ENCODE measurements around the gene MYPN. TPM values are rescaled to one million over a fixed set of nuclear protein-coding genes. Genes with fewer than 3 reads are reported as not detected.

The MYPN gene
- total RNA-seq, 1 experiment from 2014 or later = 6.0 TPM

- Histone ChIP-seq H3K9me2 (replicated peaks; ENCODE audit: low read length) (no peaks in the 10 kb centered on the region), H3K79me2 (ENCODE audit: low read length) (no peaks in the 10 kb centered on the region), H3K9me3 (ENCODE audit: low read length) (no peaks in the 10 kb centered on the region), H3K36me3 (ENCODE audit: low read depth, low read length) (no peaks in the 10 kb centered on the region), H3K27me3 (ENCODE audit: low read length) (no peaks in the 10 kb centered on the region), H3K4me3 (ENCODE audit: low read length) (no peak overlapping the region), H3K4me2 (ENCODE audit: low read length) (no peak overlapping the region), H3K9ac (ENCODE audit: low read length) (no peak overlapping the region), H2AFZ (ENCODE audit: low read length) (no peak overlapping the region), H4K20me1 (ENCODE audit: low read length) (no peaks in the 10 kb centered on the region), H3K4me1 (ENCODE audit: insufficient read depth, low read length) (no peaks in the 10 kb centered on the region), H3F3A (ENCODE audit: low read length, unreplicated experiment) (no peaks in the 10 kb centered on the region), H3K27ac (ENCODE audit: low read length) (no peak overlapping the region)
- intact Hi-C loops (cut with micrococcal nuclease) = no loop called here
- BruUV-seq (replicated peaks) = no TSS peak
- ChIA-PET CTCF (interaction anchor here (0.5 kb wide), 1 partner anchor 117 kb away, joined by 3 read pairs; no protein-coding TSS in a partner anchor), POLR2A (ENCODE audit: unreplicated experiment) (no interaction called here)
- no peak for ATAC-seq
- DNase-seq = no peak
- no peak for TF ChIP-seq EZH2 (IDR thresholded peaks at IDR 0.05; ENCODE audit: low read length, unreplicated experiment)
- TF ChIP-seq CTCF (conservative IDR thresholded peaks at IDR 0.05; ENCODE audit: low read depth, low read length) = no peak
- TF ChIP-seq EZH2phosphoT487 (IDR thresholded peaks at IDR 0.05; ENCODE audit: borderline replicate concordance, low read length) = no peak
Observed at GRCh38 chr10:68184546-68184945, 75.3 kb downstream of the MYPN start.

- ATAC-seq (no peak), DNase-seq (no peak)
- Histone ChIP-seq H3K9ac (ENCODE audit: low read length) (no peak overlapping the region), H3K4me3 (ENCODE audit: low read length) (no peak overlapping the region), H3K4me1 (ENCODE audit: insufficient read depth, low read length) (no peaks in the 10 kb centered on the region), H3K9me2 (replicated peaks; ENCODE audit: low read length) (no peaks in the 10 kb centered on the region), H2AFZ (ENCODE audit: low read length) (no peak overlapping the region), H4K20me1 (ENCODE audit: low read length) (no peaks in the 10 kb centered on the region), H3K36me3 (ENCODE audit: low read depth, low read length) (no peaks in the 10 kb centered on the region), H3K9me3 (ENCODE audit: low read length) (no peaks in the 10 kb centered on the region), H3K4me2 (ENCODE audit: low read length) (no peak overlapping the region), H3K27me3 (ENCODE audit: low read length) (no peaks in the 10 kb centered on the region), H3K79me2 (ENCODE audit: low read length) (no peaks in the 10 kb centered on the region), H3F3A (ENCODE audit: low read length, unreplicated experiment) (no peaks in the 10 kb centered on the region), H3K27ac (ENCODE audit: low read length) (no peak overlapping the region)
- TF ChIP-seq CTCF (conservative IDR thresholded peaks at IDR 0.05; ENCODE audit: low read depth, low read length) = no peak
- intact Hi-C loops (cut with micrococcal nuclease) = no loop called here
- no TSS peak for BruUV-seq (replicated peaks)
- ChIA-PET POLR2A (ENCODE audit: unreplicated experiment) (no interaction called here), CTCF (interaction anchor here (0.5 kb wide), 1 partner anchor 117 kb away, joined by 3 read pairs; no protein-coding TSS in a partner anchor)
Observed at GRCh38 chr10:68185085-68185484, 75.8 kb downstream of the MYPN start.

GRCh38 chr10:68188835-68189234 lies 79.5 kb downstream of the MYPN start:
- peaks cover 13% of the 10 kb centered on the region for H3K4me1 ChIP-seq (ENCODE audit: insufficient read depth, low read length)
- BruUV-seq (replicated peaks) = no TSS peak
- intact Hi-C loops (cut with micrococcal nuclease) = no loop called here
- DNase-seq = no peak
- ChIA-PET POLR2A (ENCODE audit: unreplicated experiment) (no interaction called here), CTCF (no interaction called here)
- H3K4me2 ChIP-seq (ENCODE audit: low read length) = no peak overlapping the region
- no peaks in the 10 kb centered on the region for H3F3A ChIP-seq (ENCODE audit: low read length, unreplicated experiment)
- no peaks in the 10 kb centered on the region for H3K36me3 ChIP-seq (ENCODE audit: low read depth, low read length)
- no peaks in the 10 kb centered on the region for H3K79me2 ChIP-seq (ENCODE audit: low read length)
- H3K9me2 ChIP-seq (replicated peaks; ENCODE audit: low read length) = no peaks in the 10 kb centered on the region
- no peak overlapping the region for H2AFZ ChIP-seq (ENCODE audit: low read length)
- no peak overlapping the region for H3K9ac ChIP-seq (ENCODE audit: low read length)
- H4K20me1 ChIP-seq (ENCODE audit: low read length) = no peaks in the 10 kb centered on the region
- ATAC-seq = no peak
- no peaks in the 10 kb centered on the region for H3K9me3 ChIP-seq (ENCODE audit: low read length)
- no peak overlapping the region for H3K27ac ChIP-seq (ENCODE audit: low read length)
- H3K4me3 ChIP-seq (ENCODE audit: low read length) = no peak overlapping the region
- H3K27me3 ChIP-seq (ENCODE audit: low read length) = no peaks in the 10 kb centered on the region
- TF ChIP-seq CTCF (conservative IDR thresholded peaks at IDR 0.05; ENCODE audit: low read depth, low read length) = no peak
- no peak for TF ChIP-seq EZH2 (IDR thresholded peaks at IDR 0.05; ENCODE audit: low read length, unreplicated experiment)
- no peak for TF ChIP-seq EZH2phosphoT487 (IDR thresholded peaks at IDR 0.05; ENCODE audit: borderline replicate concordance, low read length)

Measured in PC-3 (cell line).